CD4-positive, alpha-beta memory T cell (primary cell): Measurements from ENCODE around the gene HLA-DRA. TPM values are rescaled to one million over a fixed set of nuclear protein-coding genes. Genes with fewer than 3 reads are reported as not detected.

Experiments used
- CTCF ChIA-PET: fragments of 350-600 bp; sonication (Branson Sonifier 250); formaldehyde crosslinking; loops from one replicate; lab custom pipeline; 2021; ENCODE audit warnings: inconsistent platforms; ENCODE audit not compliant: partially characterized antibody; lab: Charles Lee
- POLR2A ChIA-PET: fragments of 350-600 bp; sonication (Branson Sonifier 250); formaldehyde crosslinking; loops from one replicate; lab custom pipeline; 2021; ENCODE audit not compliant: partially characterized antibody; lab: Charles Lee
- DNase-seq, 5 donors: peaks; one replicate each; pipeline versions ENCODE4 v3.0.0 to v3.0.0-alpha.2; 2020 to 2022; ENCODE audit warnings: mixed read lengths in 1 of 5
- H3K27ac ChIP-seq: one replicate; pipeline ENCODE4 v1.7.0; 2013; ENCODE audit warnings: low read depth, low read length
- H3K27me3 ChIP-seq: 2 replicates; pipeline ENCODE4 v1.7.0; 2013; ENCODE audit warnings: mild to moderate bottlenecking, low read length, moderate library complexity; ENCODE audit not compliant: insufficient read depth
- H3K36me3 ChIP-seq: 2 replicates; pipeline ENCODE4 v1.7.0; 2013; ENCODE audit warnings: mild to moderate bottlenecking, low read length, moderate library complexity; ENCODE audit not compliant: insufficient read depth
- H3K4me1 ChIP-seq: 2 replicates; pipeline ENCODE4 v1.7.0; 2013; ENCODE audit warnings: mild to moderate bottlenecking, low read length, moderate library complexity; ENCODE audit not compliant: insufficient read depth
- H3K4me3 ChIP-seq, 2 donors: one replicate each; pipeline ENCODE4 v1.7.0; 2013; ENCODE audit warnings: low read length in 2 of 2, mild to moderate bottlenecking in 1 of 2
- H3K9me3 ChIP-seq, 2 donors: one replicate each; pipeline ENCODE4 v1.7.0; 2013; ENCODE audit warnings: low read length in 2 of 2, control low read depth in 1 of 2; ENCODE audit not compliant: control insufficient read depth in 1 of 2
- H3K27ac Mint-ChIP-seq, 7 donors: one replicate each; pipeline ENCODE4 v1.8.0; 2020 to 2021; ENCODE audit warnings: mixed read lengths in 7 of 7, mild to moderate bottlenecking in 6 of 7, inconsistent platforms in 3 of 7, moderate library complexity in 3 of 7
- H3K27me3 Mint-ChIP-seq, 2 donors: one replicate each; pipeline ENCODE4 v1.8.0; 2020 to 2021; ENCODE audit warnings: mixed read lengths in 2 of 2
- H3K36me3 Mint-ChIP-seq, 2 donors: one replicate each; pipeline ENCODE4 v1.8.0; 2020 to 2021; ENCODE audit warnings: mixed read lengths in 2 of 2, inconsistent platforms in 1 of 2, mild to moderate bottlenecking in 1 of 2
- H3K4me1 Mint-ChIP-seq, 4 donors: one replicate each; pipeline ENCODE4 v1.8.0; 2020 to 2021; ENCODE audit warnings: mixed read lengths in 4 of 4, mild to moderate bottlenecking in 1 of 4
- H3K4me3 Mint-ChIP-seq, 8 donors: one replicate each; pipeline ENCODE4 v1.8.0; 2020 to 2021; ENCODE audit warnings: mixed read lengths in 8 of 8, mild to moderate bottlenecking in 7 of 8, moderate library complexity in 6 of 8, inconsistent platforms in 3 of 8
- H3K9me3 Mint-ChIP-seq, 8 donors: one replicate each; pipeline ENCODE4 v1.8.0; 2020 to 2021; ENCODE audit warnings: mixed read lengths in 8 of 8, mild to moderate bottlenecking in 5 of 8, inconsistent platforms in 3 of 8, moderate library complexity in 1 of 8
- intact Hi-C: fragments of 100-400 bp; cut with micrococcal nuclease; formaldehyde crosslinking; loops from one replicate; pipeline ENCODE4 v1.15.1; 2023
- polyA plus RNA-seq, 2 donors: library from polyadenylated mRNA; unstranded; fragments of 300-500 nt; fragmentation: Illumina TruSeq; gene quantifications; one replicate each; pipeline ENCODE4 v1.2.3, GENCODE V29; 2021
- total RNA-seq, 2 experiments: library from RNA; stranded (reverse); gene quantifications; one replicate each; pipeline ENCODE4 v1.2.3, GENCODE V29; 2021

Gene HLA-DRA
- total and polyA plus RNA-seq, 4 experiments from 2014 or later = 6.9 to 112 (median 24.7) TPM

GRCh38 chr6:32442977-32443552 lies 3.4 kb downstream of the HLA-DRA start:
- H3K9me3 Mint-ChIP-seq = no peaks in the 10 kb centered on the region
- Histone ChIP-seq H3K9me3 (no peaks in the 10 kb centered on the region), H3K4me3 (no peak overlapping the region), H3K36me3 (no peaks in the 10 kb centered on the region), H3K4me1 (peaks cover 6% of the 10 kb centered on the region), H3K27ac (no peak overlapping the region), H3K27me3 (no peaks in the 10 kb centered on the region)
- H3K4me3 Mint-ChIP-seq = no peak overlapping the region
- H3K36me3 Mint-ChIP-seq = no peaks in the 10 kb centered on the region
- H3K4me1 Mint-ChIP-seq = peaks cover 9 to 15% (median 10%) of the 10 kb centered on the region in 4 donors
- H3K27me3 Mint-ChIP-seq = peaks cover 4 to 22% of the 10 kb centered on the region in 2 donors
- ChIA-PET POLR2A (no interaction called here), CTCF (no interaction called here)
- no peak for DNase-seq
- intact Hi-C loops = no loop called here
- no peak overlapping the region for H3K27ac Mint-ChIP-seq

GRCh38 chr6:32444433-32444832 lies 4.7 kb downstream of the HLA-DRA start:
- DNase-seq = no peak
- ChIA-PET POLR2A (no interaction called here), CTCF (no interaction called here)
- Histone ChIP-seq H3K27me3 (no peaks in the 10 kb centered on the region), H3K27ac (no peak overlapping the region), H3K4me1 (peaks cover 6% of the 10 kb centered on the region), H3K9me3 (no peaks in the 10 kb centered on the region), H3K4me3 (no peak overlapping the region), H3K36me3 (no peaks in the 10 kb centered on the region)
- no peaks in the 10 kb centered on the region for H3K36me3 Mint-ChIP-seq
- intact Hi-C loops = no loop called here
- H3K4me3 Mint-ChIP-seq = no peak overlapping the region
- no peak overlapping the region for H3K27ac Mint-ChIP-seq
- peaks cover 7 to 12% (median 8%) of the 10 kb centered on the region in 4 donors for H3K4me1 Mint-ChIP-seq
- H3K27me3 Mint-ChIP-seq = peaks cover 7 to 22% of the 10 kb centered on the region in 2 donors
- no peaks in the 10 kb centered on the region for H3K9me3 Mint-ChIP-seq

GRCh38 chr6:32445321-32445854 lies 5.7 kb downstream of the HLA-DRA start:
- H3K27ac Mint-ChIP-seq = no peak overlapping the region
- H3K9me3 Mint-ChIP-seq = no peaks in the 10 kb centered on the region
- ChIA-PET CTCF (no interaction called here), POLR2A (no interaction called here)
- Histone ChIP-seq H3K27me3 (no peaks in the 10 kb centered on the region), H3K36me3 (no peaks in the 10 kb centered on the region), H3K27ac (no peak overlapping the region), H3K9me3 (no peaks in the 10 kb centered on the region), H3K4me1 (no peaks in the 10 kb centered on the region), H3K4me3 (no peak overlapping the region)
- peaks cover 0 to 4% (median 1%) of the 10 kb centered on the region in 4 donors for H3K4me1 Mint-ChIP-seq
- DNase-seq = no peak
- intact Hi-C loops = no loop called here
- H3K27me3 Mint-ChIP-seq = peaks cover 12 to 22% of the 10 kb centered on the region in 2 donors
- H3K4me3 Mint-ChIP-seq = no peak overlapping the region
- H3K36me3 Mint-ChIP-seq = no peaks in the 10 kb centered on the region

GRCh38 chr6:32447932-32448331 lies 8.2 kb downstream of the HLA-DRA start:
- no peak for DNase-seq
- H3K36me3 ChIP-seq = no peaks in the 10 kb centered on the region
- ChIA-PET CTCF (interaction anchor here (1.6 kb wide), 1 partner anchor 35 kb away, joined by 4 read pairs; no protein-coding TSS in a partner anchor), POLR2A (no interaction called here)
- H3K27ac ChIP-seq = no peak overlapping the region
- H3K9me3 ChIP-seq = no peaks in the 10 kb centered on the region
- Mint-ChIP-seq H3K4me1 (no peaks in the 10 kb centered on the region), H3K4me3 (no peak overlapping the region), H3K36me3 (peaks cover 0 to 7% of the 10 kb centered on the region in 2 donors), H3K9me3 (peaks cover 0 to 14% (median 9%) of the 10 kb centered on the region in 8 donors), H3K27me3 (peaks cover 26 to 31% of the 10 kb centered on the region in 2 donors), H3K27ac (no peak overlapping the region)
- no peak overlapping the region for H3K4me3 ChIP-seq
- intact Hi-C loops = no loop called here
- no peaks in the 10 kb centered on the region for H3K4me1 ChIP-seq
- H3K27me3 ChIP-seq = no peaks in the 10 kb centered on the region

GRCh38 chr6:32449088-32449736 lies 9.5 kb downstream of the HLA-DRA start:
- Histone ChIP-seq H3K9me3 (no peaks in the 10 kb centered on the region), H3K36me3 (no peaks in the 10 kb centered on the region), H3K27me3 (no peaks in the 10 kb centered on the region), H3K27ac (no peak overlapping the region), H3K4me3 (no peak overlapping the region), H3K4me1 (no peaks in the 10 kb centered on the region)
- H3K36me3 Mint-ChIP-seq = peaks cover 0 to 7% of the 10 kb centered on the region in 2 donors
- H3K9me3 Mint-ChIP-seq = peaks cover 0 to 15% (median 9%) of the 10 kb centered on the region in 8 donors
- no peak overlapping the region for H3K27ac Mint-ChIP-seq
- peaks cover 28 to 32% of the 10 kb centered on the region in 2 donors for H3K27me3 Mint-ChIP-seq
- no peaks in the 10 kb centered on the region for H3K4me1 Mint-ChIP-seq
- no peak for DNase-seq
- intact Hi-C loops = no loop called here
- no peak overlapping the region for H3K4me3 Mint-ChIP-seq
- ChIA-PET CTCF (no interaction called here), POLR2A (no interaction called here)

- H3K36me3 Mint-ChIP-seq = peaks cover 0 to 7% of the 10 kb centered on the region in 2 donors
- Histone ChIP-seq H3K9me3 (no peaks in the 10 kb centered on the region), H3K27ac (no peak overlapping the region), H3K4me3 (no peak overlapping the region), H3K27me3 (no peaks in the 10 kb centered on the region), H3K4me1 (peaks cover 9% of the 10 kb centered on the region), H3K36me3 (no peaks in the 10 kb centered on the region)
- no peak for DNase-seq
- H3K9me3 Mint-ChIP-seq = peaks cover 0 to 12% (median 6%) of the 10 kb centered on the region in 8 donors
- peaks cover 40 to 57% of the 10 kb centered on the region in 2 donors for H3K27me3 Mint-ChIP-seq
- H3K4me1 Mint-ChIP-seq = peaks cover 0 to 14% (median 0%) of the 10 kb centered on the region in 4 donors
- CTCF ChIA-PET = no interaction called here
- POLR2A ChIA-PET = no interaction called here
- intact Hi-C loops = no loop called here
- no peak overlapping the region for H3K27ac Mint-ChIP-seq
- no peak overlapping the region for H3K4me3 Mint-ChIP-seq
Observed at GRCh38 chr6:32457054-32457453, 17.4 kb downstream of the HLA-DRA start.

- intact Hi-C loops = no loop called here
- Mint-ChIP-seq H3K4me1 (peaks cover 0 to 14% (median 0%) of the 10 kb centered on the region in 4 donors), H3K27ac (peak overlapping the region in 2 of 7 donors; percentile 14 to 24), H3K4me3 (peak overlapping the region in 4 of 8 donors; percentile 31 to 71 (median 58)), H3K27me3 (peaks cover 40 to 53% of the 10 kb centered on the region in 2 donors), H3K36me3 (peaks cover 0 to 3% of the 10 kb centered on the region in 2 donors), H3K9me3 (peaks cover 0 to 6% (median 2%) of the 10 kb centered on the region in 8 donors)
- no peak overlapping the region for H3K4me3 ChIP-seq
- ChIA-PET POLR2A (no interaction called here), CTCF (interaction anchor here (1.6 kb wide), 1 partner anchor 241 kb away, joined by 4 read pairs; no protein-coding TSS in a partner anchor)
- no peaks in the 10 kb centered on the region for H3K9me3 ChIP-seq
- H3K4me1 ChIP-seq = peaks cover 9% of the 10 kb centered on the region
- DNase-seq = no peak
- no peaks in the 10 kb centered on the region for H3K36me3 ChIP-seq
- no peaks in the 10 kb centered on the region for H3K27me3 ChIP-seq
- H3K27ac ChIP-seq = no peak overlapping the region
Observed at GRCh38 chr6:32459781-32460424, 20.2 kb downstream of the HLA-DRA start.
